ENCODE data around the gene LRMDA. TPM values are rescaled to one million over a fixed set of nuclear protein-coding genes. Genes with fewer than 3 reads are reported as not detected.

Gene LRMDA
- total and polyA plus RNA-seq, 2 of the 13 experiments (the other 11 are each of a cell fraction or from before 2014, with no cell fraction given), result 13.4 to 22.0 TPM

DNA sequence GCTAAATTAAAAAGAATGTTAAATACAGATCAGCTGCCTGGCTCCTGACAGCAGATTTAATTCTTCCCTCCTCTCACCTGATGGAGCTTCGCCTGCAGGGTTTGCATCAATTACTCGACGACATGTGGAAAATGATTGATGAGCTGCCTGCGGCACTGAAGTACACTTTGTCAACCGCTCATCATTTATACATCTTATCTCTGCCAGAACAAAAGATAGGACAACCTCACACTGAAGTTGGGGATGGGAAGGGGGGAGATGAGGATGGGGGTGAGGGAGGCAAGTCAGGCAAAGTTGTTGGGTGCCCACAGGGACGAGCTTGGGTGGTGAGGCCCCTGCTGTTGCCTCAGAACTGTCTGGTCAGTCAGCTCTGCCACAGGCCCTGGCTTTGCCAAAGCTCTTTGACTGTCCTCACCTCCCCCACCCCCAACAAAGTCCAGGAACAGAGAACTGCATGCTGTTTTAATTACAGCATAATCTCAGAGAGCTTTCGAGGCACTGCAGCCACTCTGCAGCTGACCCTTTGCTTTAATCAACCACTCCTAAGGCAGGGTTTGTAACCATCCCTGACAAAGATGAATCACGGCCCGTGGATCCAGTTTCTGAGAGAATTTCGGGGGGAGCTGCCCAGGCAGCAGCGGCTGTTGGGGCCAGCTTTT is 702.3 kb downstream of the LRMDA start (continued):
- TF ChIP-seq, protein P1, sequence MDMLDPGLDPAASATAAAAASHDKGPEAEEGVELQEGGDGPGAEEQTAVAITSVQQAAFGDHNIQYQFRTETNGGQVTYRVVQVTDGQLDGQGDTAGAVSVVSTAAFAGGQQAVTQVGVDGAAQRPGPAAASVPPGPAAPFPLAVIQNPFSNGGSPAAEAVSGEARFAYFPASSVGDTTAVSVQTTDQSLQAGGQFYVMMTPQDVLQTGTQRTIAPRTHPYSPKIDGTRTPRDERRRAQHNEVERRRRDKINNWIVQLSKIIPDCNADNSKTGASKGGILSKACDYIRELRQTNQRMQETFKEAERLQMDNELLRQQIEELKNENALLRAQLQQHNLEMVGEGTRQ (IDR thresholded peaks at IDR 0.05; ENCODE audit: low read depth, low read length), result no peak
- TF ChIP-seq, protein P1 (CRISPR knock-in tag; IDR thresholded peaks at IDR 0.05; ENCODE audit: borderline replicate concordance), result no peak
- no peak for TF ChIP-seq RARG (CRISPR knock-in tag; IDR thresholded peaks at IDR 0.05; ENCODE audit: low read depth)
- no peak for TF ChIP-seq MAFK (conservative IDR thresholded peaks at IDR 0.05 in 1 of 2, IDR thresholded peaks at IDR 0.05 in 1 of 2; ENCODE audit: low read length in 2 of 2)

DNA sequence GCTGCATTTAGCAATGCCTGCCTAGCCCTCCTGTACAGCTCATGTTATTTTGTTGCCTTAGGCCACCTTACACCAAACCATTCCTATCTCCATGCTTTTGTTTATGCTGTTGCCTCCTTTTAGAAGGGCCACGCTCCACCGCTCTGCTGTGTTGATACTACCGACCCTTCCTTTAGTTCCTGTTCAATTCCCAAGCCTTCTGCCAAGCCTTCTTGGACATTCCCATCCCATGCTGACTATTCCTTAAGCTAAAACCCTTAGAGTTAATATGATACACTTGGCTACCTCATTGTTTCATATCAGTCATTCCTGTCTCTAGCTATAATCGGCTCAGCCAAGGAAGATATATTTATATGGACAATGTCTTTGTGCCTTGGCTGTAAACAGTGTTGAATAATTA is 705.5 kb downstream of the LRMDA start:
- DNase-seq (ENCODE audit: low spot score), result no peak
- no peak for ATAC-seq
- ChIA-PET CTCF (ENCODE audit: low intra/inter-chr PET ratio, low total read pairs) (no interaction called here), POLR2A (no interaction called here)
- FAIRE-seq, result no peak
- H3K27me3 ChIP-seq (ENCODE audit: control insufficient read depth in 1 of 2, insufficient read depth in 2 of 2, low read length in 2 of 2), result no peaks in the 10 kb centered on the region
- no TSS peak for BruUV-seq (replicated peaks)
- no peak overlapping the region for H3K4me2 ChIP-seq (ENCODE audit: low read depth, low read length)
- intact Hi-C loops (cut with micrococcal nuclease; ENCODE audit: unreplicated experiment), result no loop called here
- in situ Hi-C loops (cut with HindIII; ENCODE audit: extremely low pct_ligation_motif_present, low pct_unique_long_range_greater_than_20kb), result no loop called here
- no peaks in the 10 kb centered on the region for H3K9me3 ChIP-seq (ENCODE audit: low read length)
- 99% methylated on average over 4 of the region's 4 CpGs for WGBS (ENCODE audit: low lambda C conversion rate)
- no peak overlapping the region for H2AFZ ChIP-seq (ENCODE audit: low read length)
- no peak overlapping the region for H3K4me3 ChIP-seq (replicated peaks in 1 of 3; ENCODE audit: insufficient read depth in 1 of 3, low read depth in 2 of 3, low read length in 3 of 3)
- H3K79me2 ChIP-seq (ENCODE audit: insufficient read depth, low read length), result no peaks in the 10 kb centered on the region
- no peaks in the 10 kb centered on the region for H3K4me1 ChIP-seq (ENCODE audit: insufficient read depth, low read length)
- H3K27ac ChIP-seq (ENCODE audit: extremely low read length, insufficient read depth, low read length), result no peak overlapping the region
- H3K36me3 ChIP-seq (replicated peaks in 1 of 2; ENCODE audit: control insufficient read depth in 1 of 2, insufficient read depth in 2 of 2, low read length in 2 of 2), result no peaks in the 10 kb centered on the region
- H4K20me1 ChIP-seq (ENCODE audit: insufficient read depth, low read length), result no peaks in the 10 kb centered on the region
- no peak overlapping the region for H3K9ac ChIP-seq (ENCODE audit: insufficient read depth, low read depth, low read length)
- no peak for TF ChIP-seq ZNF850 (CRISPR knock-in tag; conservative IDR thresholded peaks at IDR 0.05)
- TF ChIP-seq ZNF318 (CRISPR knock-in tag; IDR thresholded peaks at IDR 0.05), result no peak
- TF ChIP-seq NFATC3 (CRISPR knock-in tag; IDR thresholded peaks at IDR 0.05), result no peak
- TF ChIP-seq, protein P2, sequence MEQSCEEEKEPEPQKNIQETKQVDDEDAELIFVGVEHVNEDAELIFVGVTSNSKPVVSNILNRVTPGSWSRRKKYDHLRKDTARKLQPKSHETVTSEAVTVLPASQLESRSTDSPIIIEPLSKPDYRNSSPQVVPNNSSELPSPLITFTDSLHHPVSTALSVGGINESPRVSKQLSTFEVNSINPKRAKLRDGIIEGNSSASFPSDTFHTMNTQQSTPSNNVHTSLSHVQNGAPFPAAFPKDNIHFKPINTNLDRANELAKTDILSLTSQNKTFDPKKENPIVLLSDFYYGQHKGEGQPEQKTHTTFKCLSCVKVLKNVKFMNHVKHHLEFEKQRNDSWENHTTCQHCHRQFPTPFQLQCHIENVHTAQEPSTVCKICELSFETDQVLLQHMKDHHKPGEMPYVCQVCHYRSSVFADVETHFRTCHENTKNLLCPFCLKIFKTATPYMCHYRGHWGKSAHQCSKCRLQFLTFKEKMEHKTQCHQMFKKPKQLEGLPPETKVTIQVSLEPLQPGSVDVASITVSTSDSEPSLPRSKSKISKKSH (CRISPR knock-in tag; IDR thresholded peaks at IDR 0.05; ENCODE audit: borderline replicate concordance), result no peak
- no peak for TF ChIP-seq HMG20B (CRISPR knock-in tag; conservative IDR thresholded peaks at IDR 0.05)

Data from HepG2 (cell line).